ENCODE measurements around the gene C19orf25. TPM values are rescaled to one million over a fixed set of nuclear protein-coding genes. Genes with fewer than 3 reads are reported as not detected.

Gene C19orf25
- total and polyA plus RNA-seq, 2 of the 13 experiments (the other 11 are each of a cell fraction or from before 2014, with no cell fraction given): 14.2 to 32.4 TPM

- no peak for TF ChIP-seq ZBTB7B (CRISPR knock-in tag; IDR thresholded peaks at IDR 0.05)
- TF ChIP-seq PRDM10 (CRISPR knock-in tag; IDR thresholded peaks at IDR 0.05; ENCODE audit: low read depth): peak; percentile 92
- TF ChIP-seq ZNF564 (CRISPR knock-in tag; IDR thresholded peaks at IDR 0.05): no peak
- TF ChIP-seq ZBTB1 (CRISPR knock-in tag; IDR thresholded peaks at IDR 0.05; ENCODE audit: borderline replicate concordance): no peak
Observed at GRCh38 chr19:1471010-1471514, 8.0 kb downstream of the C19orf25 start (continued).

- ATAC-seq (peak; percentile 40), FAIRE-seq (no peak), DNase-seq (ENCODE audit: low spot score) (no peak)
- H3K4me2 ChIP-seq (ENCODE audit: low read depth, low read length): peak overlapping the region; percentile 76
- H3K27me3 ChIP-seq (ENCODE audit: control insufficient read depth in 1 of 2, insufficient read depth in 2 of 2, low read length in 2 of 2): no peaks in the 10 kb centered on the region
- POLR2A ChIA-PET: interaction anchor here (3.6 kb wide), 1 partner anchor 20 kb away, joined by 19 read pairs; the partner anchor contains the start of genes PCSK4 and REEP6
- peak overlapping the region; percentile 34 for H3K9ac ChIP-seq (ENCODE audit: insufficient read depth, low read depth, low read length)
- H3K4me3 ChIP-seq (replicated peaks in 1 of 3; ENCODE audit: insufficient read depth in 1 of 3, low read depth in 2 of 3, low read length in 3 of 3): peak overlapping the region; percentile 41 to 69 (median 54)
- CTCF ChIA-PET (ENCODE audit: low intra/inter-chr PET ratio, low total read pairs): no interaction called here
- no peak overlapping the region for H3K27ac ChIP-seq (ENCODE audit: extremely low read length, insufficient read depth, low read length)
- BruUV-seq (replicated peaks): no TSS peak
- no peaks in the 10 kb centered on the region; a peak in 1 of 5 replicates for H3K36me3 ChIP-seq (replicated peaks in 1 of 2; ENCODE audit: control insufficient read depth in 1 of 2, insufficient read depth in 2 of 2, low read length in 2 of 2)
- no peaks in the 10 kb centered on the region for H3K9me3 ChIP-seq (ENCODE audit: low read length)
- WGBS (ENCODE audit: low lambda C conversion rate): no CpG with 5 or more reads among the region's 67 CpGs
- H4K20me1 ChIP-seq (ENCODE audit: insufficient read depth, low read length): peaks cover 12% of the 10 kb centered on the region
- no peaks in the 10 kb centered on the region for H3K79me2 ChIP-seq (ENCODE audit: insufficient read depth, low read length)
- in situ Hi-C loops (cut with HindIII; ENCODE audit: extremely low pct_ligation_motif_present, low pct_unique_long_range_greater_than_20kb): no loop called here
- H2AFZ ChIP-seq (ENCODE audit: low read length): no peak overlapping the region
- intact Hi-C loops (cut with micrococcal nuclease; ENCODE audit: unreplicated experiment): no loop called here
- peaks cover 25% of the 10 kb centered on the region for H3K4me1 ChIP-seq (ENCODE audit: insufficient read depth, low read length)
- TF ChIP-seq MEIS2 (CRISPR knock-in tag; IDR thresholded peaks at IDR 0.05) (peak; percentile 12; the same call in 1 of the 2 replicates), ZNF441 (CRISPR knock-in tag; IDR thresholded peaks at IDR 0.05; ENCODE audit: borderline replicate concordance) (peak; percentile 43; the same call in 1 of the 2 replicates), ZNF407 (CRISPR knock-in tag; IDR thresholded peaks at IDR 0.05; ENCODE audit: not compliant biosample characterization) (peak; percentile 60)
Observed at GRCh38 chr19:1470305-1471009, 8.6 kb downstream of the C19orf25 start.
